ENCODE measurements around the gene LMX1A. TPM values are rescaled to one million over a fixed set of nuclear protein-coding genes. Genes with fewer than 3 reads are reported as not detected.

LMX1A gene
- total RNA-seq, 1 donor from 2014 or later, result 8.7 TPM

DNA sequence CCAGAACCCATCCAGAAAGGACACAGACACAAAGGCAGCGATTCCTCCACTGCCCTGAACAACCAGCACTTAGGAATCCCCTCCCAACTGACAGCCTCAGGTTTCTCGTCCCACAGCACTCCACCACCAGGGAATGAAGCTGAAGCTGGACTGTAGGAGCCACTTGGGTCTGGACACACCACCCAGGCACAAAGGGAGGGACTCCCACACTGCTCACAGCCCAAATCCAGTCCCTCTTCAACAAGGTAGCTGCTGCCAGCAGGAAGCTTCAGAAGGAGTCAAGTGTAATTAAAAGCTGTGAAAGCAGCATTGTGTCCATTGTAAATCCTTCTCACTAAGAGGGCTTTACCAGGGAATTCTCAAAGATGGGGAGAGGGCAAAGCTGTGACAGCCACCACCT is 29.0 kb downstream of the LMX1A start:
- Histone ChIP-seq H3K27ac (no peak overlapping the region), H3F3A (ENCODE audit: low read depth) (peaks cover 5% of the 10 kb centered on the region), H4K20me1 (ENCODE audit: low read depth) (no peaks in the 10 kb centered on the region), H3K9me3 (ENCODE audit: low read depth) (no peaks in the 10 kb centered on the region), H3K9ac (no peak overlapping the region), H3K79me2 (ENCODE audit: low read depth) (no peaks in the 10 kb centered on the region), H3K27me3 (no peaks in the 10 kb centered on the region), H3K4me1 (peaks cover 27% of the 10 kb centered on the region), H2AFZ (replicated peaks) (no peak overlapping the region), H3K36me3 (no peaks in the 10 kb centered on the region), H3K4me2 (peak overlapping the region; percentile 3), H3K4me3 (no peak overlapping the region)
- TF ChIP-seq EZH2phosphoT487 (IDR thresholded peaks at IDR 0.05) (no peak), EZH2 (IDR thresholded peaks at IDR 0.05) (no peak), CTCF (IDR thresholded peaks at IDR 0.05) (no peak)
- DNase-seq (ENCODE audit: low spot score), result no peak
- Mint-ChIP-seq H3K4me3 (no peak overlapping the region), H3K36me3 (peaks cover 2% of the 10 kb centered on the region), H3K27me3 (ENCODE audit: insufficient read depth, low read depth) (peaks cover 8% of the 10 kb centered on the region), H3K9me3 (peaks cover 2% of the 10 kb centered on the region), H3K27ac (no peak overlapping the region), H3K4me1 (peaks cover 49% of the 10 kb centered on the region)

GRCh38 chr1:165325460-165326203 is 30.9 kb downstream of the LMX1A start:
- H4K20me1 ChIP-seq (ENCODE audit: low read depth), result no peaks in the 10 kb centered on the region
- H3K4me1 ChIP-seq, result peaks cover 27% of the 10 kb centered on the region
- no peak overlapping the region for H3K4me3 Mint-ChIP-seq
- H3K27me3 Mint-ChIP-seq (ENCODE audit: insufficient read depth, low read depth), result peaks cover 8% of the 10 kb centered on the region
- no peak overlapping the region for H3K27ac ChIP-seq
- H3K9me3 Mint-ChIP-seq, result peaks cover 4% of the 10 kb centered on the region
- no peak overlapping the region for H3K27ac Mint-ChIP-seq
- no peak overlapping the region for H3K9ac ChIP-seq
- H3K4me3 ChIP-seq, result no peak overlapping the region
- H3K4me1 Mint-ChIP-seq, result peaks cover 49% of the 10 kb centered on the region
- no peak for DNase-seq (ENCODE audit: low spot score)
- H2AFZ ChIP-seq (replicated peaks), result no peak overlapping the region
- H3K4me2 ChIP-seq, result no peak overlapping the region
- no peaks in the 10 kb centered on the region for H3K36me3 ChIP-seq
- H3K36me3 Mint-ChIP-seq, result peaks cover 2% of the 10 kb centered on the region
- H3K27me3 ChIP-seq, result no peaks in the 10 kb centered on the region
- H3K9me3 ChIP-seq (ENCODE audit: low read depth), result no peaks in the 10 kb centered on the region
- no peak for TF ChIP-seq EZH2phosphoT487 (IDR thresholded peaks at IDR 0.05)
- no peak for TF ChIP-seq CTCF (IDR thresholded peaks at IDR 0.05)
- no peak for TF ChIP-seq EZH2 (IDR thresholded peaks at IDR 0.05)
- no peaks in the 10 kb centered on the region for H3K79me2 ChIP-seq (ENCODE audit: low read depth)
- H3F3A ChIP-seq (ENCODE audit: low read depth), result peaks cover 5% of the 10 kb centered on the region

DNA sequence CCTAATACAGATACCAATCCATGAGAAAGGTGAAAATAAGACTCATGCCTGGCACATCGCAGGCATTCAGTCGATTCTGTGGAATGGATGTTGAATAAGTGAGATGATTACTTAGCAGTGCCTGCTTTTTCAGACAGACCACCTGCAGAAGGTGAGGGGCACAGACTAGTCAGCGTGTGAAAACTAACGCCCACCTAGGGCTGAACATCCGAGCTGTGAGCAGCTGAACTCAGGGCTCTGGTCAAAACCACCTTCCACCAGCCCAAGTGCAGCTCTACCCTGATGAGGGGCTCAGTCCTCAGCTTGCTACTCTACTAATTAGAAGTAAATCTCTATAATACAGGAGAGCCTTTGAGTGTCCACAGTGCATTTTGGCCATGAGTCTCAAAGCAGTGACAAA is 32.5 kb downstream of the LMX1A start:
- peaks cover 5% of the 10 kb centered on the region for H3F3A ChIP-seq (ENCODE audit: low read depth)
- no peak for DNase-seq (ENCODE audit: low spot score)
- peaks cover 10% of the 10 kb centered on the region for H3K27me3 Mint-ChIP-seq (ENCODE audit: insufficient read depth, low read depth)
- H4K20me1 ChIP-seq (ENCODE audit: low read depth), result no peaks in the 10 kb centered on the region
- no peak overlapping the region for H3K4me2 ChIP-seq
- H3K79me2 ChIP-seq (ENCODE audit: low read depth), result no peaks in the 10 kb centered on the region
- H3K4me1 Mint-ChIP-seq, result peaks cover 42% of the 10 kb centered on the region
- no peak overlapping the region for H3K9ac ChIP-seq
- no peak overlapping the region for H2AFZ ChIP-seq (replicated peaks)
- no peak overlapping the region for H3K4me3 ChIP-seq
- peaks cover 26% of the 10 kb centered on the region for H3K4me1 ChIP-seq
- H3K36me3 Mint-ChIP-seq, result peaks cover 2% of the 10 kb centered on the region
- no peak for TF ChIP-seq EZH2phosphoT487 (IDR thresholded peaks at IDR 0.05)
- no peak for TF ChIP-seq CTCF (IDR thresholded peaks at IDR 0.05)
- TF ChIP-seq EZH2 (IDR thresholded peaks at IDR 0.05), result no peak
- H3K27ac Mint-ChIP-seq, result no peak overlapping the region
- no peak overlapping the region for H3K27ac ChIP-seq
- no peaks in the 10 kb centered on the region for H3K27me3 ChIP-seq
- H3K9me3 Mint-ChIP-seq, result peaks cover 6% of the 10 kb centered on the region
- H3K36me3 ChIP-seq, result no peaks in the 10 kb centered on the region
- H3K9me3 ChIP-seq (ENCODE audit: low read depth), result no peaks in the 10 kb centered on the region
- H3K4me3 Mint-ChIP-seq, result no peak overlapping the region
